Vagina (tissue), 2 donors: Measurements from ENCODE around the gene DACT2. TPM values are rescaled to one million over a fixed set of nuclear protein-coding genes. Genes with fewer than 3 reads are reported as not detected.

ENCODE experiments used
- DNase-seq, 2 donors: peaks; one replicate each; pipeline ENCODE4 v3.0.0-alpha.2; 2017; ENCODE audit errors: extremely low spot score in 2 of 2
- H3K27ac ChIP-seq: fragments of 200-600 bp; sonication (generic); one replicate; pipeline ENCODE4 v1.5.1; 2019
- H3K27me3 ChIP-seq: fragments of 200-600 bp; sonication (generic); one replicate; pipeline ENCODE4 v1.5.1; 2019
- H3K36me3 ChIP-seq, 2 donors: fragments of 200-600 bp; sonication (generic); one replicate each; pipeline ENCODE4 v1.5.1; 2017 to 2019
- H3K4me1 ChIP-seq: fragments of 200-600 bp; sonication (generic); one replicate; pipeline ENCODE4 v1.5.1; 2019
- H3K4me3 ChIP-seq, 2 donors: fragments of 200-600 bp; sonication (generic); 1 replicate in 1 of 2; 2 replicates in 1 of 2; pipeline ENCODE4 v1.5.1; 2016 to 2019
- H3K9me3 ChIP-seq: fragments of 200-600 bp; sonication (generic); one replicate; pipeline ENCODE4 v1.5.1; 2019
- POLR2A ChIP-seq, 2 donors: fragments of 450-650 bp; IDR thresholded peaks; one replicate each; pipeline ENCODE4 v1.6.1; 2017; ENCODE audit warnings: antibody characterized with exemption in 2 of 2, mild to moderate bottlenecking in 2 of 2, moderate library complexity in 2 of 2
- POLR2AphosphoS5 ChIP-seq, 2 donors: sonication (generic); formaldehyde crosslinking; IDR thresholded peaks; one replicate each; pipeline ENCODE4 v1.9.0; 2017; ENCODE audit warnings: antibody characterized with exemption in 2 of 2, mild to moderate bottlenecking in 2 of 2, low read depth in 1 of 2; ENCODE audit not compliant: insufficient read depth in 1 of 2
- intact Hi-C: fragments of 100-400 bp; cut with DNase I; formaldehyde crosslinking; loops from one replicate; pipeline ENCODE4 v1.15.1; 2023
- total RNA-seq: library from RNA; depleted of rRNA; stranded (reverse); fragments of >200 nt; gene quantifications from one replicate; pipeline ENCODE4 v1.2.3, GENCODE V29; 2016
- TF ChIP-seq, protein P1 (sequence below), 3 experiments: fragments of 450-650 bp in 2 of 3; fragments of 200-600 bp in 1 of 3; sonication (generic) in 1 of 3; IDR thresholded peaks; one replicate each; pipeline ENCODE4 v1.5.1; 2017 to 2019; ENCODE audit warnings: antibody characterized with exemption in 3 of 3, mild to moderate bottlenecking in 2 of 3, moderate library complexity in 2 of 3

The DACT2 gene
- total RNA-seq, 1 donor from 2014 or later, result 1.5 TPM

DNA sequence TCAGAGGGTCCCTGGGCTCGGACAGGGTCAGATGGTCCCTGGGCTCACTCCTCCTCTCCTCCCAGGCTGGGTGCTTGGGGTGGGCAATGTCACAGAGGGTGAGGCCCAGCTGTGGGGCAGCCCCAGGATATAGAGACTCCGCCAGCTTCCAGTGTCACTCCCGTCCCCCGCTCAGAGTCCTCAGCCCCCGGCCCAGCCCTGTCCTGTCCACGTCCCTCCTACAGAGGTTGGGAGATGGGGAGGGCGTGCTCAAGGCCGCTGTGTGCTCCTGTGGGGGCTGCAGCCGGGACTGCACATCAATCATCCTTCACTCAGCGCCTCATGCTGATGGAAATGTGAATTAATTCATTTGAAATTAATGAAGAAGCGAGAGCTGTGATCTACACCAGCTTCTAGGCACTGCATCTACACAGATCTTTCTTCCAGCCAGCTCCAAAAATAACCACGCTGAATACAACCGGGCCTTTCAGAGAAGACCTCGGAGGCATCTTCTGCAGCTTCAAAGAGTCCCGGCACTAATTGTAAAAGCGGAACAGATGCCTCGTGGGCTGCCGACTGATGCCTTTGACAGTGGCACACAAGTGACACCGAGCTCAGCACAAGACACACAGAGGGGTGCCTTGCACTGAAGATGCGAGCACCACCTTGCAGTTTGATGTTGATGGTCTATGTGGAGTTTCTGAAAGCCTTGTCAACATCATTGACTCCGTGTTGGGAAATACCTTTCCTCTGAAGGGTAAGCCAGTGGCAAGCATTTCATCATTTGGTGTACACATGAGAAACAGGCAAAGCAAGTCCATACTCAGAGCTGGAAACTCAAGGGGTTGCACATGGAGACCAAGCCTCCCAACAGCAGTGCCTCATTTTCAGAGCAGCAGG, 39.3 kb downstream of the DACT2 start:
- intact Hi-C loops, result no loop called here
- Histone ChIP-seq H3K27ac (no peak overlapping the region), H3K36me3 (no peaks in the 10 kb centered on the region), H3K4me1 (no peaks in the 10 kb centered on the region), H3K9me3 (no peaks in the 10 kb centered on the region), H3K27me3 (no peaks in the 10 kb centered on the region), H3K4me3 (no peak overlapping the region)
- DNase-seq, result no peak
- TF ChIP-seq POLR2A (IDR thresholded peaks at IDR 0.05) (no peak), POLR2AphosphoS5 (IDR thresholded peaks at IDR 0.05; ENCODE audit: insufficient read depth in 1 of 2, low read depth in 1 of 2) (no peak)
- TF ChIP-seq, protein P1, sequence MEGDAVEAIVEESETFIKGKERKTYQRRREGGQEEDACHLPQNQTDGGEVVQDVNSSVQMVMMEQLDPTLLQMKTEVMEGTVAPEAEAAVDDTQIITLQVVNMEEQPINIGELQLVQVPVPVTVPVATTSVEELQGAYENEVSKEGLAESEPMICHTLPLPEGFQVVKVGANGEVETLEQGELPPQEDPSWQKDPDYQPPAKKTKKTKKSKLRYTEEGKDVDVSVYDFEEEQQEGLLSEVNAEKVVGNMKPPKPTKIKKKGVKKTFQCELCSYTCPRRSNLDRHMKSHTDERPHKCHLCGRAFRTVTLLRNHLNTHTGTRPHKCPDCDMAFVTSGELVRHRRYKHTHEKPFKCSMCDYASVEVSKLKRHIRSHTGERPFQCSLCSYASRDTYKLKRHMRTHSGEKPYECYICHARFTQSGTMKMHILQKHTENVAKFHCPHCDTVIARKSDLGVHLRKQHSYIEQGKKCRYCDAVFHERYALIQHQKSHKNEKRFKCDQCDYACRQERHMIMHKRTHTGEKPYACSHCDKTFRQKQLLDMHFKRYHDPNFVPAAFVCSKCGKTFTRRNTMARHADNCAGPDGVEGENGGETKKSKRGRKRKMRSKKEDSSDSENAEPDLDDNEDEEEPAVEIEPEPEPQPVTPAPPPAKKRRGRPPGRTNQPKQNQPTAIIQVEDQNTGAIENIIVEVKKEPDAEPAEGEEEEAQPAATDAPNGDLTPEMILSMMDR (IDR thresholded peaks at IDR 0.05), result no peak

DNA sequence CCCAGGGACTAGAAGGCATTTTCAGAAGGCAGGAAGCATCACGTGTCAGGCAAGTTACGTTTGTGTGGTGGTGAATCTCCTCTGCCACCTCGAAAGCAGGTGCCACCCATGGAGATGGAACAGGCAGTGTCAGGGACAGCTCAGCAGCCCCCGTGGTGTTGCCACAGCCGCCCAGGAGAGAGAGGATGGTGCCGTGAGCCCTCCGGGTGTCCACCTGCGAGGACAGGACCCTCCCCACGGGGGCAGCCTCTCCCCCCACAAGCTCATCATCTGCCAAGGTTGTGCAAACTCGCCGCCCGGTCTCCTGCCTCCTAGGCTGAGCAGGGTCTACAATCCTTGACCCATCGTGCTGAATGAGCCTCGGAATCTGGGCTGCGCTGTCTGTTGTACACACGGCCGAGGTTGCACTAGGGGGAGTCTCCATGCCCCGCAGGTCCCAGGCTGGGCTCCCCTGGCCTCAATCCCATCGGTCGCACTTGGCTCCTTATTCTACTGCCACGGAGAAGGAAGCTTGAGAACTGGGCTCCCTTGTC, 40.1 kb downstream of the DACT2 start:
- Histone ChIP-seq H3K27me3 (no peaks in the 10 kb centered on the region), H3K4me1 (no peaks in the 10 kb centered on the region), H3K27ac (no peak overlapping the region), H3K4me3 (no peak overlapping the region), H3K9me3 (no peaks in the 10 kb centered on the region), H3K36me3 (no peaks in the 10 kb centered on the region)
- no peak for DNase-seq
- TF ChIP-seq, protein P1 (IDR thresholded peaks at IDR 0.05), result no peak
- TF ChIP-seq POLR2A (IDR thresholded peaks at IDR 0.05) (no peak), POLR2AphosphoS5 (IDR thresholded peaks at IDR 0.05; ENCODE audit: insufficient read depth in 1 of 2, low read depth in 1 of 2) (no peak)
- intact Hi-C loops, result no loop called here

DNA sequence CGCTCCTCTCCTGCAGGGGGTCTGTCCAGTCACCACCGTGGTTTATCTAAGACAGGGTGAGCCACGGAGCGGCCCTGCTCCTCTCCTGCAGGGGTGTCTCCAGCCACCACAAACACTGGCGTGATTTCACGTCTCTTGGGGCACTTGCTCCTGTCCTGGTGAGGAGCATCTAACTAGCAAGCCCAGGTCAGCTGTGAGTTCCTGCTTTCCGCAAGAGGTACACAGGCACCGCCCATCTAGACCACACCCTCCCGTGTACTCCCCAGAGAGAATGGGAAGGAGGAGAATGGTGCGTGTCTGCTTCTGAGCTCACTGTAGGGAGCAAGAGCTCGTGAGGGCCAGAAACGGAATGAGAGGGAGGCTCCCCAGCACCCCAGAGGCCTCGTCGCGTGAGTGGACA, 40.7 kb downstream of the DACT2 start:
- Histone ChIP-seq H3K36me3 (no peaks in the 10 kb centered on the region), H3K4me1 (no peaks in the 10 kb centered on the region), H3K27ac (no peak overlapping the region), H3K27me3 (no peaks in the 10 kb centered on the region), H3K9me3 (no peaks in the 10 kb centered on the region), H3K4me3 (no peak overlapping the region)
- DNase-seq, result no peak
- intact Hi-C loops, result no loop called here
- TF ChIP-seq POLR2A (IDR thresholded peaks at IDR 0.05), result no peak
- TF ChIP-seq, protein P1 (IDR thresholded peaks at IDR 0.05), result no peak
- no peak for TF ChIP-seq POLR2AphosphoS5 (IDR thresholded peaks at IDR 0.05; ENCODE audit: insufficient read depth in 1 of 2, low read depth in 1 of 2)

DNA sequence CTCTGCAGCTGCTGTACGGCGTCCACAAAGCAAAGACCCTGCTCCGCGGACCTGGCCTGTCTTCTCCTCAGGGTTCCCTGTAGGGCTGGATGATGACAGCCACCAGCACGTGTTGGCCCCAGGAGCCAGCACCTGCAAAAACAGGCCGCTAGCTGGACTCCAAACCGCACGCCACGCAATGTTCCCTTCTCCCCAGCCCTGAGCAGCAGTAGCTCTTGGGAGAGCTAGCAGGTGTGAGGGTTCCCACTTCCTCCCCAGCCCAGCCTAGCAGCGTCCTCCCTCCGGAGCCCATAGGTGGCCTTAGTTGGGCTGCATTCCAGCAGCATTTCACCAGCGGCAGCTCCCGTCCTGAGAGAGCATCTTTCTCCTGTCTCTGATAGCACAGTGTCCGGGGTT, 42.3 kb downstream of the DACT2 start:
- Histone ChIP-seq H3K36me3 (no peaks in the 10 kb centered on the region), H3K4me3 (no peak overlapping the region), H3K27ac (no peak overlapping the region), H3K9me3 (no peaks in the 10 kb centered on the region), H3K4me1 (no peaks in the 10 kb centered on the region), H3K27me3 (no peaks in the 10 kb centered on the region)
- TF ChIP-seq, protein P1 (IDR thresholded peaks at IDR 0.05), result no peak
- TF ChIP-seq POLR2AphosphoS5 (IDR thresholded peaks at IDR 0.05; ENCODE audit: insufficient read depth in 1 of 2, low read depth in 1 of 2) (no peak), POLR2A (IDR thresholded peaks at IDR 0.05) (no peak)
- intact Hi-C loops, result no loop called here
- no peak for DNase-seq
